NCI-H748 (cell line): ENCODE measurements around the gene NDUFV1.
"Not testable (repeated sequence)": the region's sequence is repeated elsewhere in the genome, so short reads cannot be mapped to it uniquely, and the experiment has no call there.

ENCODE experiments used
- DNase-seq: peaks from one replicate; lab custom pipeline; 2025; ENCODE audit not compliant: unreplicated experiment; lab: John Stamatoyannopoulos, UW

Gene NDUFV1

DNA sequence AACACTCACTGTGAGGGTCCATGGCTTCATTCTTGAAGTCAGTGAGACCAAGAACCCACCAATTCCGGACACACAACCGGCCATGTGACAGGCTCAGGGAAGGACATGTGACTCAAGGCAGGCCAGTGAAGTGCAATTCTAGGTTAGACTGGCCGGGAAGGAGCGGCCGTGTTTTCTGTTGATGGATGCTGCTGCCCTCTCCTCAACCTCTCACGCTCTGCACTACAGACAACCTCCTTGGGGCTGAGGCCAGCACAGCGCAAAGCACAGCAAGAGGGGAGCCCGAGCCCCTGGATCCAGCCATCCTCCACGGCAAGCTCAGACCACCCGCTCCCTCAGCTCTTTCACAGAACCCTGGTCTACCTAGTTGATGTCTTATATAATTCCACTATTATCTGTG lies 20.2 kb downstream of the NDUFV1 start:
- DNase-seq: no peak

DNA sequence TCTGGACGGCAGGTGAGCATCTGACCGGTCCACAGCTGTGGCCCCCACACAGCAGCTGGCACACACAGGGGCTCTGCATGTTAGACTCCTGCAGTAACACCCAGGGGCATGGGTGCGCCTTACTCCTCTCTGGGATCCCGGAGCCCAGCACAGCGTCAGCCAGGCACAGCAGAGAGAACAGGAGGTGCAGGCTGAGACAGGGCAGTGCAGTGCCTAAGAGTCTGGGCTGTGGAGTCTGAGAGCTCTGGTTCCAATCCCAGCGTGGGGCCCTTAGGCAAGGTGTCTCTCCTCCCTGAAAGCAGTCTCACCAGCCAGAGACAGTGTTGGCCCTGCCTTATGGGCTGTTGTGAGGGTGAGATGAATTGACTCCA lies 20.7 kb downstream of the NDUFV1 start:
- DNase-seq: no peak

DNA sequence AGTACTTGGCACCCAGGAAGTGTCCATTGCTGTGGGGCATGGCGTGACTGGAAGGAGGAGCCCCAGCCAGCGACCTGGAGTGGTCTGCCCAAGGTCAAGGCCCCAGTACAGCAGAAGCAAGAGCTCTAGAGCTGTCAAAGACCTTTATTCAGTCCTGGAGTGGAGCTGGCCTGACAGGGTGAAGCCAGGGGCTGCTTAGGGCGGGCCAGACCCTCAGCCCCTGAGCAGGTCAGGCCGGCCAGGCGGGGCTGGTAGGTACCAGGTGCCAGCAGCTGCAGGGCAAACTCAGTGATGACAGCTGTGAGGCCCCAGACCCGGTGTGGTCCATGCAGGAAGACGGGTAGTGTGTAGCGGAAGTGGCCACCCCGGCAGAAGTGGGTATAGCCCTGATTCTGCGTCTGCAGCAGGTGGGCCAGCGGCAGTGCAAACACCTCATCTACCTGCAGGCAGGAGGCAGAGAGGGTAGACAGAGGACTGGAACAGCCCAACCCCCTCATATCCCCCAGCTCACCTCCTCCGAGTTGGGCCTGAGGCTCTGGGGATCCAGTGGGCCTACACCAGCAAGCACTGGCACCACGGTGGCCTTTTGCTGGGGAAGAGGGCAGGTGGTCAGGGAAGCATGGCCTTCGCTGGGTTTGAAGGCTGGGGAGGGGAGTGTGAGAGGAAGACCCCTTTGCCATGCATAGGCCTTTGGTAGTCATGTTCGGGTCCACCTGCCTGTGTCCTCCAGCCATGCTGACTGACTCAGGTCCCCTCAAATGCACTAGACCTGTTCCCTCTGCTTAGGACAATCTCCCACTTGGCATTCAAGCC lies 21.3 kb downstream of the NDUFV1 start:
- no peak for DNase-seq

DNA sequence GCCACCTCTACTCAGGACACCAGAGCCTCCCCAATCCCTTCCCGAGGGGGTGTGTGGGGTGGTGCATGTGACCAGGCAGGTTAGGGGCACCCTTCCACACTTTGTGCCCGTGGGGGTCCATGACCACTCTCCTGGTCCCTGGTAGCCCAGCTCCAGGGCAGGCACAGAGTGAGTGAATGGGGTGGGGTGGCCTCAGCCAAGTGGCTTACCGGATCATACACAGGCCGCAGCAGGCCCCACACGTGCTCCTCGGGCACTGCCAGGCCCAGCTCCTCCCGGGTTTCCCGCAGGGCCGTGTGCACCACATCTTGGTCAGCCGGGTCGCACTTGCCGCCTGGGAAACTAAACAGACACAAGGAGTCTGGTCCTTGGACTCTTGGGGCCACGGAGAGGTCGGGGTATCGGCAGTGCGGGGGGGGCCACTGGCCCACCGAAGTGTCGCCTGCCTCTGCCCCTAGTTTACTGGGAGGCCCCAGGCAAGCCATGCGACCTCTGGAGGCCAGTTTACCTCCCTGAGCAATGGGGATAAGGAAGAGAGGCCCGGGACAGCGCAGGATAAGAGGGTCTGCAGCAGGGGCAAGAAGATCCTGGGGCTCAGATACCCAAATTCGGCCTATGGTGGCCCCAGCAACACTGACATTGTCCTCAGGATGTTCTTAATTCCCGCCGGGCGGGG lies 22.1 kb downstream of the NDUFV1 start:
- DNase-seq: no peak

DNA sequence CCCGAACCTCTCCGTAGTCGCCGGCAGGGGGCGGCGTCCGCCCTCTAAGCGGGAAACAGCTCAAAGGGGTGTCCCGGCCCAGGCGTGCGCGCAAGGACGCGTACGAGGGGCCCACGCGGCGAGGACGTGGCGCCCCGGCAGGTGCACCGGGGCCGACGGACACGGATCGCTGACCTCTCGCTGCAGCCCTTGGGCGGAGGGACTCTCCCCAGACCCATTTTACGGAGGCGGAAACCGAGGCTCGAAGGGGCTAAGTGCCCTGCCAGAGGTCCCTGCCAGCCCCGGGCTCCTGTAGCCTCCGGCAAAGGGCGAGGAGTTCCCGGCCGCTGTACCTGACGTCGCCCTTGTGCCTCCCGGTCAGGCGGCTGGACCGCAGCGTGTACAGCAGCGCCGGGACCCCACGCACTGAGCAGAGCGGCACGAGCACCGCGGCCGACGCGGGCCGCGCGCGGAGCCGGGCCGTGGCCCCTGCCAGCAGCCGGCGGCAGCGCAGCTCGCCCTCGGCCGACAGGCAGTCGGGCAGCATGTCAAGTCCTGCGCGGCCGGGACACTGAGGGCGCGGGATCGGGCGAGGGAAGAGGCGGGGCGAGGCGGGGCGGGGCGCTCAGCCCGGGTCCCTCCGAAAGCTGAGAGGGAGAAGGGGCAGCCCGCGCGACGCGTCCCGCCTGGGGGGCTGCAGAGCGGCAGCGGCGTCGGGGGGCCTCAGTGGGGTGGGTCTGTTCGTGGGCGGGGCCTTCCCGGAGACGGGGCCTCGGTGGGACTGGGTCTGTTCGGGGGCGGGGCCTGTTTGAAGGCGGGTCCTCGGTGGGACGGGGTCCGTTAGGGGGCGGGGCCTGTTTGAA lies 22.9 kb downstream of the NDUFV1 start, which contains the start of gene NUDT8:
TSS of gene NUDT8 (minus strand) at position 552 of the 842 bp plus-strand sequence. CDS start at position 526, 26 bp downstream.
- peak; percentile 85 for DNase-seq

DNA sequence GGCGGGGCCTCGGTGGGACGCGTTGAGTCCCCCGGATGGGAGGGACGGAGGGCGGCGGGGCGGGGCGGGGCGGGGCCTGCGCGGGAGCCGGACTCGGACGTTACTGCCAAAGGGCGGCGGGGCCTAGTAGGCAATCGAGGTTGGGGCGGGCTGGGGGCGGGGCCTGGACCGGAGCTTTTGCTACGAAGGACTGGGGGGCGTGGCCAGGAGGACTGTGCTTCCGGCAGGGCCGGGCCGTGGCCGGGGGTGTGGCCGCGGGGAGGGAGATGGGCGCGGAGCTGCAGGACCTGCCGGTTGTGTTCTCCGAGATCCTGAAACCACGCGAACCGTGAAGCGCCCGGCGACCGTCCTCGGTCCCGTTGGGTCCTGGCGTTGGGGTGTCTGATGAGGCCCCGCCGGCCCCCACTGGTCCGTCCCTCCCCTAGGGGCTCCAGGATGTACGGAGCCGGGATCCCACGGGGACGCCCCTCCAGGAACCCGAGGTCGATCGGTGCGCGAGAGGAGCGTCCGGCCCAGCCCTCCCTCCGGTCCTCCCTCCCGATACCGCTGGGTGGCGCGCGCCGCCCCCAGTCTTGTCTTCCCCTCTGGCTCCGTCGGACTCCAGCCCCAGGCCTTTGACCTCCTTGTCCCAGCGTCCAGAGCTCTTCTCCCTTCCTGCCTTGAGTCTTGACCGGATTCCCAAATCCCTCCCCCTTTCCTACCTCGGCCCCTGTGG lies 23.6 kb downstream of the NDUFV1 start:
- peak; percentile 97 for DNase-seq

DNA sequence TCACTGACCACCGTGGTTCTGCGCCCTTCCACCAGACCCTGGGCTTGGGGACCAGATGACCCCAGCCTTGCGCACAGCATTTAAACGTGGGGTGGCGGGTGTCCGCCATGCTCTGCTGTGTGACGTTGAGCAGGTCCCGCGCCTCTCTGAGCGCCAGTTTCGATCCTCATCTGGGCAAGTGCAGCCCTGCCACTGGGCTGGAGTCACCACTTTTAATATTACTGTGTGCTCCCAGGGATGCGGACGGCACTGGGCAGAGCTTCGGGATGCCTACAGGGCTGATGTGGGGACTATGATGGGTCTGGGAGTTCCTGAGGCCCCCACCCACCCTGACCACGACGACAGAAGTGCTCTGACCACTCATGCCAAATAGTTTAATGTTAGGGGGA lies 24.2 kb downstream of the NDUFV1 start:
- DNase-seq: no peak

DNA sequence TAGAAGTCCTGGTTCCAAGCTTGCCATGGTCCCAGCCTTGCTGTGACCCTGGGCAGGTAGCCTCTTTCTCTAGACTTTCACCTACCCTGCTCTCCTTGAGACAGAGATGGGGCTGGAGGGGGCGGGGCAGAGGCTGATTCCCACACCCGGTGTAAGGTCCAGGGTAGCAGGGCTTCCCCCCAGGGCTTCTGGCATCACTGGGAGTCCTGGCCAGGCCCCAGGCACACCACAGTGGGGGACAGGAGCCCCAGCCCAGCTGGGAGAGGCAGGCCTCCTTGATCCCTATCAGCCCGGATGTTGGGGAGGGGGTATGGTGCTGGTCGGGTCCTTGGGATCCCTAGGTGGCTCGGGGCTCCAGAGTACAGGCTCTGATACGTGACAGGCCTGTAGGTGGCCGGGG lies 24.7 kb downstream of the NDUFV1 start:
- DNase-seq: no peak

DNA sequence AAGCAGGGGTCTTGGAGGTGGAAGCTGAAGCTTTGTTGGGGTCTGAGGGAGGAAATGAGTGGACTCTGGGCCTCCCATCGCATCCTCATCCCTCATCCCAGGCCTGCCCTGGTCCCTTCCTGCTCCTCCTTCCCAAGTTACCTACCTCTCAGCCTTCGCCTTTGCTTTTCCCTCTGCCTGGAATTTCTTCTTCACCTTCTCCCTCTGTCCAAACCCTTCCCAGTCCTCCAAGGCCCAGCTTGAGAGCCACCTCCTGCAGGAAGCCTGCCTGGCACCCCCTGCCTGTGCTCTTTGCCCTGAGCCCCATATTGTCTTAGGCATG lies 25.1 kb downstream of the NDUFV1 start:
- no peak for DNase-seq

DNA sequence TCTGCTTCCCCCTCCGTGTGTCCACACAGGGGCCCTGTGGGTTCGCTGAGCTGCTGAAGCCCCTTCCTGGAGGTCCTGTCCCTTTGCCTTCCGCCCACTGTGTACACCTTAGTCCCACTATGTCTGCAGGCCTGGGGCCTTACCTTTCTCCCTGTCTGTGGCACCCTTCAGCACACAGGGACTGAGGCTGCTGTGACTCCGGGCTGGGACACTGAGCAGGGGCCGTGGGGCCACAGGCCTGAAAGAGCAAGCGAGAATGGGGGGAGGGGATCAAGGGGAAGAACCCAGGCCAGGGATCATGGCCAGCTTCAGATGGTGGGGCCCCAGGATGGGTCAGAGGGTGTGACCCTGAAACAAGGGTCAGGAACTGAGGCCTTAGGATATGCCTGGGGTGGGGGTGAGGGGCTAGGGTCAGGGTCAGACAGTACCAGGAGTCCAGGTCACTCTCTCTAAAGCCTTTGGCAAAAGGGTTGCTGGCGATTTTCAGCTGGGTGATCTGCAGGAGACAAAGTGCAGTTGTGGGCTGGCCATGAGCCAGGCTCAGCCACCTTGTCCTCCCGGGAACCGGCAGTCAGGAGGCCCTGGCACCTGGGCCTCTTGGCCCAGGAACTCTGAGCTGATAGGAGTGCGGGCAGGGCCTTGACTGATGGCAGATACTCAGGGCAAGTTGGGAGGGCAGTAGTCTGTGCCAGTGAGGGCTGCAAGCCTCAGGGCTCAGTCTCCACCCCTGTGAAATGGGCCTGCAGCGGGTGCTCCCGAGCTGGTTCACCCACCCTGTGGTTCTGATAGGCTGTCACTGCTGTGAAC lies 25.6 kb downstream of the NDUFV1 start:
- no peak for DNase-seq

DNA sequence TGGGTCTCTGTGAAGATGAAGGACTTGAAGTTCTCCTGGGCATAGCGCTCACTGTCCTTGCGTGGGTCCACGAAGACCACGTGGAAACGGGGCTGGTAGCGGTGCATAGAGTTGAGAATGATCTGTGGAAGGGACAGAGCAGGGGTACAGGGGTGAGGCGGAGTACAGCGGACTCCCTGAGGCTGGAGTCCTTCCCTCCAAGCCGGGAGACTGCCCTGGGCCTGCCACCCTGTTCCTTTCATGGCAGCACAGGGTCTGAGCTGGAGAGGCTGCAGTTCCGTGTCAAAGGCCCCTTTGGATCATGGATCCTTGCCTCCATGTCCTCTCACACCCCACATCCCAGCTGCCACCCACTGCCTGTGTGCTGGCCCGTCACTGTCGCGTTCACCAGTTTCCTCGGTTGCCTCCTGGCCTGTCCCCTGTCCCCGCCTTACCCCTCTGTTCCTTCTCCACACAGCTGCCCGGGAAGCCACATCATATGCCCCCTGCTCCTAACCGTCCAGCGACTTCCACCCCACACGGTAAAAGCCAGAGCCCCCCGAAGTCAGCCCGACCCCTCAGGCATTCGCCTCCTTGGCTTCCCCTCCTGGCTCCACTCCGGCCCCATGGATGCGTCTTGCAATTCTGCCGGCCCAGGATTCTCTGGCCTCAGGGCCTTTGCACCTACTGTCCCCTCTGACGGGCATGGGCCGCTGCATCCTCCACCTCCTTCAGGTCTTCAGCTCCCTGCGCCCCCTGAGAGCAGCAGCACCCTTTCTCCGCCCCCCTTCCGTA lies 26.4 kb downstream of the NDUFV1 start:
- DNase-seq: no peak

DNA sequence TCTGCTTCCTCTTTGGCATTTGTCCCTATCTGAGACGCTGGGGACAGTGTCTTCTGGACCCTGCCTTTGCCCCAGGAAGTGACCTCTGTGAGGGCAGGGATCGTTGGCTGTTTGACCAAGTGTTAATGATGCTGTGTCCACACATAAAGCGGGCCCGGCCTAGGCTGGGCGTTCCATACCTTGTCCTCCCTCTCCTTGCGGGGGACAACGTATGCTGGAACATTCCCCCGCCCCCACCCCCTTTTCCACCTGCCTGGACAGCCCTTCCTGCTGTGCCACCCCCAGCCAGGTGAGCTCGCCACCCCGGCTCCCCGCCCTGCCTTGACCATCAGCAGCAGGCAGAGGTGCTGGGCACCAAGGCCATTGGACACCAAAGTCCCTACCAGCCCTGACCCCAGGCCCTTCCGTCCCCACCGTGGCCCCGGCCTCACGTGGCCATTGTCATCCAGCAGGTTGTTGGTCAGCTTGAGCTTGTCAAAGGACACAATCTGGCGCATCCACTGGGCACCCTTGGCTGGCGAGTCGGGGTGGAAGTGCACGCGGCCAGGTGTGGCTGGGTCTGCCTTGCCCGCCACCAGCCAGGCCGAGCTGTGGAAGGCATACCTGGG lies 27.1 kb downstream of the NDUFV1 start:
- no peak for DNase-seq

DNA sequence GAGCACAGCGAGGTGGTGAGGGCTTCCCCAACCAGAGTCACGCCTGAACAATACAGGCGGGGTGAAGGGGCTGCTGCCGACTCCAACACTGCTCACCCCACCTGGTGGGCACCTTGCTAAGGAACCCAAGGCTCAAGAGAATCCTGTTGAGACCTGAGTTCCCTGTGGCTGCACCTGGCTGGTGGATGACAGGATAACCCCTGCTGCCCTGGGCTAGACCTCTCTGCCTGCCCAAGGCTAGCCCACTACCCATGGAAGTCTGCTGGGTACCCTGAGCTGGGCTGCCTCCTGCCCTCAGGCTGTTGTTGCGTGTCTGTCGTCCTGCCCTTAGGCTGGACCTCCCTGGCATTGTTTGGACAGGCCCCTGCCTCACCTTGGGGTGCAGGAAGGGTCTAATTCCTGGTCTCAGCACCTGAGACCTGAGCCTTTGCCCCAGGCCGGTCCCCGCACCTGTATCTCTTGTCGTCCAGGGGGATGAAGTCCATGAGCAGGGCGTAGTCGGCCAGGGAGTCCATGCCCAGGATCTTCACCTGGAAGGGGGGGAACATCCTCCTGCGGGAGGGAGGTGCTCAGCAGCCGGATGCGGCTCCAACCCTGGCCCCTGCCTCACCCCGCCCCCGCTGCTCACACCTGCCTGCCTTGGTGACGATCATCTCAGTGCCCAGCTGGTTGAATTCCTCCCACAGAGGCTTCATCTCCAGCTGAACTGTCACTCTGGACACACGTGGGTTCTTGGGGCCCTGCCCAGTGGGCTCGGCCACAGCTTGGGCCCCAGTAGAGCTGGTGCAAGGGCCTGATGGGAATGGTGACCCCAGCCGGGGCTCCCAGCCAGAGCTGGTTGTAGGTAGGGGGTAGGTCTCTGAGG lies 27.9 kb downstream of the NDUFV1 start:
- no peak for DNase-seq

DNA sequence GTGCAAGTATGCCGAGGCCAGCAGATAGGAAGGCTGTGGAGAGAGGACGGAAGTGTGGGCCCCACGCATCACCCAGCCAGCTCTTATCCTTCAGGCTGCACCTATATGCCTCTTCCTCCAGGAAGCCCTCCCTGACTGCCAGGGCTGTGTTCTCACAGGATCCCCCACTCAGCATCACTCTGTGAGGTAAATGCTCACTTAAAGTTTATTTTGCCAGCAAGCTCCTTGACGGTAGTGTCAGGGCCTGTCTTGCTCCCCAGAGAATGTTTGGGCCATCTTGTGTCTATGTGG lies 28.4 kb downstream of the NDUFV1 start:
- no peak for DNase-seq

DNA sequence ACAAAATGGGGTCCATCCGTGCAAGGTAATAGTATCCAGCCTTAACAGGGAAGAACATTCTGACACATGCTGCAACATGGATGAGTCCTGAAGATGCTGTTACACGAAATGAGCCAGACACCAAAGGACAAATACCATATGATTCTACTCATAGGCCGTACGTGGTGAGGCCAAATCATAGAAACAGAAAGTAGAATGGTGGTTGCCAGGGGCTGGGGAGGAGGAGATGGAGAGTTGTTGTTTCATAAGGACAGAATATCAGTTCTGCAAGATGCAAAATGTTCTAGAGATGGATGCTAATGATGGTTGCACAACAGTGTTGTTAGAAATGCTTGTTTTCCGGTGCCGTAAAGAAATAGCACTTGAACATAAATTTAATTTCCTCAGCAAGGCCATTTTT lies 30.2 kb downstream of the NDUFV1 start:
- no peak for DNase-seq

DNA sequence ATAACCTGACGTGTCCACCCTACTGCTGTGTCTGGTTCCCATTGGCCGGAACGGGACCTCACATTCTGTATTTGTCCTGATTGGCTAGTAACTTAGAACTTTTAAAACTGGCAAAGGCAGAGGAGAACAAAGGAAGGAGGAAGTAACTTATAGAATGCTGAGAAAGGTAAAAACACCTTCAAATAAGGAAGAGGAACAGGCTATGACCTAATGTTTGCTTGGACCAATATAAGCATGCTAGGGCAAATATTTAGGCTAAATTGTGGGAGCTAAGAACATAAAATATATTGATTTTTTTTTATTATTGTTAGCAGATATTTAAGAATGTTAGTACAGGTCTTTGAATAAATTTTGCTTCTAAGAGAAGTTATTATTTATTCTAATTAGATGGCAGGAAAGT lies 30.7 kb downstream of the NDUFV1 start:
- not testable (repeated sequence) for DNase-seq

DNA sequence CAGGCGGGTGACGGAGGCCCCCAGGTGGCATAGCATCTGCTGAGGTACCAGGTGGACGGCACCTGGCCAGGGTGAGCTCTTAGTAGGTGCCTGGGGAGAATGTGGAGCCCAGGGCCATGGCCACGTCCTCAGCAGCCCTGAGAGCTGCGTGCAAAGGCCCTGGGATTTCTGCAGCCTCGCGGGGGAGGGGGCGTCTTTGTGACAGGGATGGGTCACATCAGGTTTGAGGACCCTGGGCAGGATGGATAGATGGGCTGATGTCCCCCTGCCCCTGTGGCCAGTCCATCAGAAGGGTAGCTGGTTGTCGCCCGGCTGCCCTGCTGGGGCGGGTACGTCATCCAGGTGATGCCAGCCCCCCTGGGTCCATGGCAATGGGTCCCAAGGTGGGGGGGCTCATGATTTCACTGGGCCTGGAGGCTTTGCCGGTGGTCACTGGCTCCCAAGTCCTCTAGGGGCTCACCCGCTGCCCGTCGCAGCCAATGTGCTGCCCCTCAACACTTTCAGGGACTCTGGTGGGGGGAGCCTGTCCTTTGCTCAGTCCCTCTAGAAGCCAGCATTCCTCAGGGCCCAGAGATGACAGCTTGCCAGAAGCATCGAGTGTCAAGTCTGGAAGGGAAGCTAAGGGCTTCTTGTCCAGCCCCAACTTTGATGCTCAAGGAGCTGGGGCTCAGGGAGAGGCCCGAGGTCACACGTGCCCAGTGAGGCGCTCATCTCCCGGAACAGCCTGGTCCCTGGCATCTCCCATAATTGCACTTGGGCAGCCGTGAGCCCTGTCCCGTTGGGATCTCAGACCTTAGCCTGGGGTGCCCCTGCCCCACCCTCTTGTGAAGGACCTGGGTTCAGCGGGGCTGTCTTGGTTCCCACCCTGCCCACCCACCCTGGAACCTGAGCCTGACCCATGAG lies 32.0 kb downstream of the NDUFV1 start:
- no peak for DNase-seq
